Cardiac muscle cell (in vitro differentiated cells and primary cell): ENCODE measurements around the gene CHI3L1. TPM values are rescaled to one million over a fixed set of nuclear protein-coding genes. Genes with fewer than 3 reads are reported as not detected.

ENCODE experiments used
- DNase-seq, 2 donors: peaks; one replicate each; pipeline versions ENCODE4 v3.0.0 to v3.0.0-alpha.2; 2010 to 2017; ENCODE audit warnings: low read depth in 1 of 2, low spot score in 1 of 2
- H3K27ac ChIP-seq: fragments of 200-600 bp; sonication (generic); 2 replicates; pipeline ENCODE4 v1.5.1; 2016
- H3K27me3 ChIP-seq: fragments of 200-600 bp; sonication (generic); 2 replicates; pipeline ENCODE4 v1.6.0; 2016; ENCODE audit warnings: control low read depth
- H3K36me3 ChIP-seq: fragments of 200-600 bp; sonication (generic); 2 replicates; pipeline ENCODE4 v1.5.1; 2016; ENCODE audit warnings: control low read depth
- H3K4me1 ChIP-seq: fragments of 200-600 bp; sonication (generic); 2 replicates; pipeline ENCODE4 v1.8.1; 2017; ENCODE audit warnings: low read depth, mild to moderate bottlenecking, mixed run types
- H3K4me3 ChIP-seq: fragments of 200-600 bp; sonication (generic); 2 replicates; pipeline ENCODE4 v1.5.1; 2016; ENCODE audit warnings: mild to moderate bottlenecking
- H3K9me3 ChIP-seq: fragments of 200-600 bp; sonication (generic); 2 replicates; pipeline ENCODE4 v1.5.1; 2017; ENCODE audit warnings: low read depth, mild to moderate bottlenecking, control low read depth
- polyA plus RNA-seq: library from polyadenylated mRNA; unstranded; fragments of >200 nt; fragmentation: Nextera tagmentation; extraction: Ambion mirVana; gene quantifications from 2 replicates; pipeline ENCODE4 v1.2.1, GENCODE V29; 2016
- total RNA-seq: library from RNA; depleted of rRNA; stranded (reverse); fragments of >200 nt; gene quantifications from 2 replicates; pipeline ENCODE4 v1.2.3, GENCODE V29; 2016
- TF ChIP-seq, protein P1 (sequence below): IDR thresholded peaks from 2 replicates; pipeline ENCODE4 v1.5.1; 2012; ENCODE audit warnings: low read depth, mild to moderate bottlenecking, low read length

CHI3L1 gene
- total and polyA plus RNA-seq, 2 experiments from 2014 or later: 1.4 TPM; not detected in 1

DNA sequence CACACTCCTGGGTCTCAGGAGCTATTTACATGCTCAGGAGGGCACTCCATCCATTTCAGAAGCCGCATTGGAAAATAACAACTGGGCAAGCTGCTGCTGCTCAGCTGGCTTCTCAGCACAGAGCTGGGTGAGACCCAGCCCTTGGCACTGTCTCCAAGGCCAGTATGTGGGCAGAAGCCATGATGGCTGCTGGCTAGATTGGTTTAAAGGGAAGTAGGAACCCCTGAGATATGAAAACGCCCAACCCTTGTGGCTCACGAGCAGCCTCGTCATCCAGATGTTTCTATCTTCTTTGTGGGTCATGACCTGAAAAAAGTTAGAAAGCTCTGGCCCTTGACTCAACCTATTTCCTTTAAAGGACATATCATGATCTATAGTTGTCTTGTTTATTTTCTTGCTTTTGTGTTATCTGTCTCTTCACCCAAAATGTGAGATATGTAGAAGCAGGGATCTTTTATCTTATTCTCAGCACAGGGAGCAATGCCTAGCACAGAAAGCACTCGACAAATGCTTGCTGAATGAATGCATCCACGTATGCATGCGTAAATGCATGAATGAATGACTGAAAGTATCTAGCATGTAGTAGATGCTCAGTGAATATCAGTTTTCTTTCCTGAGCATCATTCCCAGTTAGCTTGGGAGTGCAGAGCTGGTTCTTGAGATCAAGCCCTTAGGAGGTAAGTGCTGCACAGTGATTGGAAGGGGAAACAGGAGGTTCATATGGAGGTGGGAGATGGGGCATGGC, 22.4 kb downstream of the CHI3L1 start:
- TF ChIP-seq, protein P1, sequence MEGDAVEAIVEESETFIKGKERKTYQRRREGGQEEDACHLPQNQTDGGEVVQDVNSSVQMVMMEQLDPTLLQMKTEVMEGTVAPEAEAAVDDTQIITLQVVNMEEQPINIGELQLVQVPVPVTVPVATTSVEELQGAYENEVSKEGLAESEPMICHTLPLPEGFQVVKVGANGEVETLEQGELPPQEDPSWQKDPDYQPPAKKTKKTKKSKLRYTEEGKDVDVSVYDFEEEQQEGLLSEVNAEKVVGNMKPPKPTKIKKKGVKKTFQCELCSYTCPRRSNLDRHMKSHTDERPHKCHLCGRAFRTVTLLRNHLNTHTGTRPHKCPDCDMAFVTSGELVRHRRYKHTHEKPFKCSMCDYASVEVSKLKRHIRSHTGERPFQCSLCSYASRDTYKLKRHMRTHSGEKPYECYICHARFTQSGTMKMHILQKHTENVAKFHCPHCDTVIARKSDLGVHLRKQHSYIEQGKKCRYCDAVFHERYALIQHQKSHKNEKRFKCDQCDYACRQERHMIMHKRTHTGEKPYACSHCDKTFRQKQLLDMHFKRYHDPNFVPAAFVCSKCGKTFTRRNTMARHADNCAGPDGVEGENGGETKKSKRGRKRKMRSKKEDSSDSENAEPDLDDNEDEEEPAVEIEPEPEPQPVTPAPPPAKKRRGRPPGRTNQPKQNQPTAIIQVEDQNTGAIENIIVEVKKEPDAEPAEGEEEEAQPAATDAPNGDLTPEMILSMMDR: no peak
- no peak overlapping the region for H3K27ac ChIP-seq
- H3K4me1 ChIP-seq: no peaks in the 10 kb centered on the region
- no peak for DNase-seq
- no peaks in the 10 kb centered on the region for H3K27me3 ChIP-seq
- H3K4me3 ChIP-seq: no peak overlapping the region
- H3K9me3 ChIP-seq: no peaks in the 10 kb centered on the region
- no peaks in the 10 kb centered on the region for H3K36me3 ChIP-seq

DNA sequence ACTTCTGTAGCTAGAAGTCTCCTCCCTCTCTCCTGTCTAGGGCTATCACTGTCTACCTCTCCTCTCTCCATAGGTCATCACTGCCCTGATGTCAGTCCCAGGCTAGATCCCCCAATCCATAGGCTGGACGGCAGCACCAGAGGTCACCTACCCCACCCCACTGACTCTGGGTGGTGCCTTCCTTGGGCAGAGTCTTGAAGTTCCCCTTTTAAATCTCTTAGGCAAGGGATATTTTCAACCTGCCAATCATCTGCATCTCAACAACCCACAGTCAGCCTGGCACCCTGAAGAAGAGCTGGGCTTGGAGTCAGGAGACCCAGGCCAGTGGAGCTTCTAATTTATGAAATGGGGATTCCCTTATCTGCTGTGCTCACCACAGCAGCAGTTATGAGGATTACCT, 24.1 kb downstream of the CHI3L1 start:
- no peak overlapping the region for H3K27ac ChIP-seq
- H3K4me3 ChIP-seq: no peak overlapping the region
- H3K27me3 ChIP-seq: no peaks in the 10 kb centered on the region
- no peaks in the 10 kb centered on the region for H3K36me3 ChIP-seq
- no peaks in the 10 kb centered on the region for H3K4me1 ChIP-seq
- DNase-seq: no peak
- no peaks in the 10 kb centered on the region for H3K9me3 ChIP-seq
- TF ChIP-seq, protein P1: no peak

DNA sequence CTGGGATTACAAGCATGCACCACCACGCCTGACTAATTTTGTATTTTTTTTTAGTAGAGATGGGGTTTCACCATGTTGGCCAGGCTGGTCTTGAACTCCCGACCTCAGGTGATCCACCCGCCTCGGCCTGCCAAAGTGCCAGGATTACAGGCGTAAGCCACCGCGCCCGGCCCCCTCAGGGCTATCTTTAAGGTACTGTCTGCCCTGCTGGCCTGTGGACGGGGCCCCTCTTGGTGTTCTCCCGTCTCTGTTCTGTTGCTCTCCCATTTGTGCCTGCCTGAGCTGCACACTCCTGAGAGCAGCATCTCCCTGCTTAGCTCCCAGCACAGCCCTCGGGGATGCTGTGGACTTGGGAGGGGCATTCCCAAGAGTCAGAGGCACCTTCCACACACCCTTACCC, 24.8 kb downstream of the CHI3L1 start:
- no peak overlapping the region for H3K4me3 ChIP-seq
- no peak overlapping the region for H3K27ac ChIP-seq
- H3K27me3 ChIP-seq: no peaks in the 10 kb centered on the region
- H3K9me3 ChIP-seq: no peaks in the 10 kb centered on the region
- DNase-seq: no peak
- H3K36me3 ChIP-seq: no peaks in the 10 kb centered on the region
- TF ChIP-seq, protein P1: no peak
- no peaks in the 10 kb centered on the region for H3K4me1 ChIP-seq

DNA sequence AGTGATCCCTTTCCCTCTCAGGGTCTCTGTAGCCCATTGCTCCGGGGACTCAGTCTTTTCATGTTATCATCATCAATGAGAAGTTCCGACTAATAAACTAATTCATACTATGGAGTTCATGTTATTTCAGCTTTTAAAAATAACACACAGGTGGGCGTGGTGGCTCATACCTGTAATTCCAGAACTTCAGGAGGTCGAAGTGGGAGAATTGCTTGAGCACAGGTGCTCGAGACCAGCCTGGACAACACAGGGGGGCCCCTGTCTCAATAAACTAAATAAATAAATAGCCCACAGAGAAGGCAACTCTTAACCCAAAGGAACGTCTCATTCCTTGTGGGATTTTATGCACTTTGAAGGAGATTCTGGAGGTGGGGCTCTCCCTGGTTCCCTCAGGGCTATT, 25.3 kb downstream of the CHI3L1 start:
- no peak for DNase-seq
- Histone ChIP-seq H3K27me3 (no peaks in the 10 kb centered on the region), H3K27ac (no peak overlapping the region), H3K4me1 (no peaks in the 10 kb centered on the region), H3K4me3 (no peak overlapping the region), H3K9me3 (no peaks in the 10 kb centered on the region), H3K36me3 (no peaks in the 10 kb centered on the region)
- TF ChIP-seq, protein P1: no peak

DNA sequence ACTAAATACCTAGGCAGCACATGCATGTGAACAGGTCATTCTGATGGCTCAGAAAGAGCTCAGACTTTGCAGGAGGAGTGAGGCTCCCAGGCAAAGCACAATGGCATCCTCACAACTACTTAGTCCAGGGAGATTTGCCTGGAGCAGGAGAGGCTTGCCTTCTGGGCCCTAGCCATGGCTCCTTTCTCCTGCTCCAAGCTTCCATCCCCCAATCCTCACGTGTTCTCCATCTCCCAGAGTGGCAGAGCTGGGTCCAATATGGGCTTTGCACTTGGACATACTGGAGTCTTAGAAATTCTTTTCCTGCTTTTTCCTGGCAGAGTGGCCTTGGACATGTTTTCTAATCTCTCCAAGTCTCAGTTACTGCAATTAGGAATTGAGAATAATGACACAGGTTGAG, 26.7 kb downstream of the CHI3L1 start:
- TF ChIP-seq, protein P1: no peak
- DNase-seq: no peak
- no peak overlapping the region for H3K27ac ChIP-seq
- no peaks in the 10 kb centered on the region for H3K4me1 ChIP-seq
- no peak overlapping the region for H3K4me3 ChIP-seq
- H3K9me3 ChIP-seq: no peaks in the 10 kb centered on the region
- H3K27me3 ChIP-seq: no peaks in the 10 kb centered on the region
- no peaks in the 10 kb centered on the region for H3K36me3 ChIP-seq
